Liver (tissue), 9 donors: Measurements from ENCODE around the gene CPEB2. TPM values are rescaled to one million over a fixed set of nuclear protein-coding genes. Genes with fewer than 3 reads are reported as not detected.

ENCODE experiments used
- DNase-seq: peaks from one replicate; pipeline ENCODE4 v3.0.0-alpha.2; 2017; ENCODE audit warnings: low spot score
- H3K27ac ChIP-seq, 2 donors: one replicate each; pipeline ENCODE4 v1.7.0; 2013; ENCODE audit warnings: inconsistent platforms in 2 of 2, low read length in 2 of 2, control low read depth in 1 of 2, low read depth in 1 of 2, mild to moderate bottlenecking in 1 of 2
- H3K27me3 ChIP-seq, 4 donors: one replicate each; pipeline versions ENCODE4 v1.6.1 to v1.7.0; 2013; ENCODE audit warnings: low read length in 3 of 4, inconsistent platforms in 1 of 4, mild to moderate bottlenecking in 1 of 4, moderate library complexity in 1 of 4; ENCODE audit not compliant: control insufficient read depth in 4 of 4, insufficient read depth in 4 of 4
- H3K36me3 ChIP-seq, 4 donors: one replicate each; pipeline versions ENCODE4 v1.6.1 to v1.7.0; 2013; ENCODE audit warnings: low read length in 3 of 4, mild to moderate bottlenecking in 3 of 4, low read depth in 1 of 4, moderate library complexity in 1 of 4; ENCODE audit not compliant: control insufficient read depth in 4 of 4, insufficient read depth in 3 of 4
- H3K4me1 ChIP-seq, 4 donors: one replicate each; pipeline versions ENCODE4 v1.6.1 to v1.7.0; 2013; ENCODE audit warnings: low read length in 3 of 4, mild to moderate bottlenecking in 3 of 4, moderate library complexity in 1 of 4; ENCODE audit not compliant: control insufficient read depth in 4 of 4, insufficient read depth in 4 of 4
- H3K4me3 ChIP-seq, 3 donors: one replicate each; pipeline versions ENCODE4 v1.6.1 to v1.7.0; 2013; ENCODE audit warnings: low read length in 3 of 3, control low read depth in 1 of 3, low read depth in 1 of 3, mild to moderate bottlenecking in 1 of 3
- H3K9ac ChIP-seq, 2 donors: one replicate each; pipeline ENCODE4 v1.7.0; 2013; ENCODE audit warnings: low read length in 2 of 2, mild to moderate bottlenecking in 2 of 2, moderate library complexity in 2 of 2, control low read depth in 1 of 2, low read depth in 1 of 2
- H3K9me3 ChIP-seq, 4 donors: one replicate each; pipeline versions ENCODE4 v1.6.1 to v1.7.0; 2013; ENCODE audit warnings: low read length in 3 of 4; ENCODE audit not compliant: control insufficient read depth in 4 of 4
- EGR1 ChIP-seq, 2 donors: IDR thresholded peaks; 2 replicates each; pipeline ENCODE4 v1.6.1; 2016 to 2018; ENCODE audit warnings: antibody characterized with exemption in 2 of 2, low read depth in 2 of 2
- FOXA1 ChIP-seq: IDR thresholded peaks from 2 replicates; pipeline ENCODE4 v1.6.1; 2016; ENCODE audit warnings: antibody characterized with exemption
- FOXA2 ChIP-seq: IDR thresholded peaks from 2 replicates; pipeline ENCODE4 v1.6.1; 2016; ENCODE audit warnings: antibody characterized with exemption
- GABPA ChIP-seq, 2 donors: IDR thresholded peaks in 1 of 2; conservative IDR thresholded peaks in 1 of 2; 2 replicates each; pipeline ENCODE4 v1.6.1; 2016; ENCODE audit warnings: antibody characterized with exemption in 2 of 2, mild to moderate bottlenecking in 1 of 2, moderate library complexity in 1 of 2
- HNF4A ChIP-seq, 2 donors: conservative IDR thresholded peaks; 2 replicates each; pipeline ENCODE4 v1.6.1; 2016; ENCODE audit warnings: antibody characterized with exemption in 2 of 2, mild to moderate bottlenecking in 2 of 2
- NR2F2 ChIP-seq: IDR thresholded peaks from 2 replicates; pipeline ENCODE4 v1.6.1; 2016; ENCODE audit warnings: antibody characterized with exemption
- RAD21 ChIP-seq, 2 donors: IDR thresholded peaks; 2 replicates each; pipeline ENCODE4 v1.6.1; 2016; ENCODE audit warnings: antibody characterized with exemption in 2 of 2, mild to moderate bottlenecking in 2 of 2
- RXRA ChIP-seq, 2 donors: IDR thresholded peaks; 2 replicates each; pipeline ENCODE4 v1.6.1; 2017 to 2018; ENCODE audit warnings: antibody characterized with exemption in 2 of 2, mild to moderate bottlenecking in 1 of 2
- SP1 ChIP-seq: IDR thresholded peaks from 2 replicates; pipeline ENCODE4 v1.6.1; 2018; ENCODE audit warnings: antibody characterized with exemption, mild to moderate bottlenecking
- TAF1 ChIP-seq: conservative IDR thresholded peaks from 2 replicates; pipeline ENCODE4 v1.6.1; 2016; ENCODE audit warnings: antibody characterized with exemption, mild to moderate bottlenecking
- WGBS: extraction: QIAGEN DNeasy Blood & Tissue Kit; methylation state at CpG from one replicate; pipeline ENCODE4 v1.1.7; 2013; 5-methylcytosine and 5-hydroxymethylcytosine counted together
- polyA plus RNA-seq, 2 donors: library from polyadenylated mRNA; stranded (reverse) in 1 of 2; unstranded in 1 of 2; fragments of 200-250 nt in 1 of 2; fragments of >200 nt in 1 of 2; fragmentation: Nextera tagmentation in 1 of 2; extraction: Ambion mirVana in 1 of 2; gene quantifications; one replicate each; pipeline versions ENCODE4 v1.2.1 to v1.2.3, GENCODE V29; 2013 to 2015
- total RNA-seq, 2 donors: library from RNA; depleted of rRNA; stranded (reverse); fragments of >200 nt; gene quantifications; one replicate each; pipeline ENCODE4 v1.2.3, GENCODE V29; 2014
- TF ChIP-seq, protein P1 (sequence below): IDR thresholded peaks from 2 replicates; pipeline ENCODE4 v1.6.1; 2016; ENCODE audit warnings: antibody characterized with exemption, mild to moderate bottlenecking
- TF ChIP-seq, protein P2 (sequence below): IDR thresholded peaks from 2 replicates; pipeline ENCODE4 v1.6.1; 2016; ENCODE audit warnings: antibody characterized with exemption
- TF ChIP-seq, protein P3 (sequence below): IDR thresholded peaks from 2 replicates; pipeline ENCODE4 v1.6.1; 2016; ENCODE audit warnings: antibody characterized with exemption
- TF ChIP-seq, protein P4 (sequence below): fragments of 150-350 bp; IDR thresholded peaks from 2 replicates; pipeline ENCODE4 v1.5.1; 2017; ENCODE audit warnings: improper control_type of control experiment, low read depth, low read length; ENCODE audit not compliant: missing input control
- donor health status: healthy.
- donor health status: healthy.
- donor health status: healthy.
- donor health status: healthy.
- donor health status: healthy.

The CPEB2 gene
- total and polyA plus RNA-seq, 4 donors: 3.6 to 14.0 (median 4.6) TPM

DNA sequence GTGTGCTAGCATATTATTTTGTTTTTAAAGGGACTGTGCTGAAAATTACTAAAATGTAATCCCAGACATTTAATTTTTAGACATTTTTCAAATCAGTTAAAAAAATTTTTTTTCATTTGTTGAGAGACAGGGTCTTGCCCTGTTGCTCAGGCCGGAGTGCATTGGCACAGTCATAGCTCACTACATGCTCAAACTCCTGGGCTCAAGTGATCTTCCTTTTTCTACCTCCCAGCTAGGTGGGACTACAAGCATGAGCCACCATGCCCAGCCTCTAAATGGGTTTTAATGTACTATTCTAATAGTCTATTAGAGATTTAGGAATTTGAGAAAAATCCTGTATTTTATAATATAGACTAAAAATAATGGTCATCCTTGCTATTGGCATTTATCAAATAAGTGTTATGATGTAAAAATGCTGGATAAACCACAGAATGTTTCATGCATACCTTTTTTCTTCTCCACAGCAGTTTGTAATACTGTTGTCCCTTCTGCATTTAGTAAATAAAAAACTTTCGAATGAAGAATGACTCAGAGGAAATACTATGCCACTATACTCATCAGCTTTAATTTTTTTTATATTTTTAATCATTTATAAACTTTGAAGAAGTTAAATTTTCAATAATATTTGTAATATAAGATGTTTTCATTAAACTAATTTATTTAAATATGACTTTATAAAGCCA is 29.9 kb downstream of the CPEB2 start:
- no peaks in the 10 kb centered on the region for H3K9me3 ChIP-seq
- WGBS: 81% methylated on average over 2 of the region's 2 CpGs
- TF ChIP-seq, protein P1, sequence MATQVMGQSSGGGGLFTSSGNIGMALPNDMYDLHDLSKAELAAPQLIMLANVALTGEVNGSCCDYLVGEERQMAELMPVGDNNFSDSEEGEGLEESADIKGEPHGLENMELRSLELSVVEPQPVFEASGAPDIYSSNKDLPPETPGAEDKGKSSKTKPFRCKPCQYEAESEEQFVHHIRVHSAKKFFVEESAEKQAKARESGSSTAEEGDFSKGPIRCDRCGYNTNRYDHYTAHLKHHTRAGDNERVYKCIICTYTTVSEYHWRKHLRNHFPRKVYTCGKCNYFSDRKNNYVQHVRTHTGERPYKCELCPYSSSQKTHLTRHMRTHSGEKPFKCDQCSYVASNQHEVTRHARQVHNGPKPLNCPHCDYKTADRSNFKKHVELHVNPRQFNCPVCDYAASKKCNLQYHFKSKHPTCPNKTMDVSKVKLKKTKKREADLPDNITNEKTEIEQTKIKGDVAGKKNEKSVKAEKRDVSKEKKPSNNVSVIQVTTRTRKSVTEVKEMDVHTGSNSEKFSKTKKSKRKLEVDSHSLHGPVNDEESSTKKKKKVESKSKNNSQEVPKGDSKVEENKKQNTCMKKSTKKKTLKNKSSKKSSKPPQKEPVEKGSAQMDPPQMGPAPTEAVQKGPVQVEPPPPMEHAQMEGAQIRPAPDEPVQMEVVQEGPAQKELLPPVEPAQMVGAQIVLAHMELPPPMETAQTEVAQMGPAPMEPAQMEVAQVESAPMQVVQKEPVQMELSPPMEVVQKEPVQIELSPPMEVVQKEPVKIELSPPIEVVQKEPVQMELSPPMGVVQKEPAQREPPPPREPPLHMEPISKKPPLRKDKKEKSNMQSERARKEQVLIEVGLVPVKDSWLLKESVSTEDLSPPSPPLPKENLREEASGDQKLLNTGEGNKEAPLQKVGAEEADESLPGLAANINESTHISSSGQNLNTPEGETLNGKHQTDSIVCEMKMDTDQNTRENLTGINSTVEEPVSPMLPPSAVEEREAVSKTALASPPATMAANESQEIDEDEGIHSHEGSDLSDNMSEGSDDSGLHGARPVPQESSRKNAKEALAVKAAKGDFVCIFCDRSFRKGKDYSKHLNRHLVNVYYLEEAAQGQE: no peak
- TF ChIP-seq SP1 (no peak), GABPA (IDR thresholded peaks at IDR 0.05 in 1 of 2, conservative IDR thresholded peaks at IDR 0.05 in 1 of 2) (no peak)
- TF ChIP-seq, protein P2, sequence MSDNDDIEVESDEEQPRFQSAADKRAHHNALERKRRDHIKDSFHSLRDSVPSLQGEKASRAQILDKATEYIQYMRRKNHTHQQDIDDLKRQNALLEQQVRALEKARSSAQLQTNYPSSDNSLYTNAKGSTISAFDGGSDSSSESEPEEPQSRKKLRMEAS: no peak
- TF ChIP-seq, protein P3, sequence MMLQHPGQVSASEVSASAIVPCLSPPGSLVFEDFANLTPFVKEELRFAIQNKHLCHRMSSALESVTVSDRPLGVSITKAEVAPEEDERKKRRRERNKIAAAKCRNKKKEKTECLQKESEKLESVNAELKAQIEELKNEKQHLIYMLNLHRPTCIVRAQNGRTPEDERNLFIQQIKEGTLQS: no peak
- H3K4me1 ChIP-seq: peaks cover 0 to 9% (median 6%) of the 10 kb centered on the region in 4 donors
- no peak overlapping the region for H3K4me3 ChIP-seq
- H3K9ac ChIP-seq: no peak overlapping the region
- H3K36me3 ChIP-seq: peaks cover 0 to 13% (median 4%) of the 10 kb centered on the region in 4 donors
- no peaks in the 10 kb centered on the region for H3K27me3 ChIP-seq
- DNase-seq: no peak
- H3K27ac ChIP-seq: no peak overlapping the region

DNA sequence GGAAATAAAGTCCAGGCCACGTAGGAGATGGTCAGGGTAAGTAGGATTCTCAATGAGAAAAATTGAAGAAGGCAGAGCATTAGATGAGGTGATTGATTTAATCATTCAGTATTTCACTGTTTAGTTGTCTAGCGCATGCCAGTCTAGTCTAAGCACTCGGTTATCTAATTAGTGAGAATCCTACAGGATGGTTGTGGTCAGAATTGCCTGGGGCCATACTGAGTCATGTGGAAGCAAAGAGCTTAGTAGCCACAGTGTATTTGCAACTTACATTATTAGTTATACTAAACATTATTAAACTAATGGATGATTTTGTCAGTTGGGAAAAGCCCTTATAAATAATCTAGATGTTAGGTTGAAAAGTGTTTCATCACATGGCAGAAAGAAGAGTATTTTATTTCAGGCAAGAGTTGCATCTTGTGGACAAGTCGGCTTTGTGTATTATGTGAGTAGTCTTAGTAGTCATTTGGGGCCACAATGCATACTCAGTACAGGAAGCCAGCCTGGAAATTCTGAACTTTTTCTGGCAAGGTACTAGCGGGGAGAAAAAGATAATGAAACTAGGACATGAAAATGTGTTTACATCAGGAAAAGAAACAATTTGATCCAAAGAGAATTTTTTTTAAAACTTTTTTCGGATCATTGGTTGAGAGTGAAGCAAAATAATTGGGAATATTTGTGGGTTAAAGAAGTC is 31.9 kb downstream of the CPEB2 start:
- H3K9me3 ChIP-seq: no peaks in the 10 kb centered on the region
- peaks cover 0 to 6% (median 5%) of the 10 kb centered on the region in 4 donors for H3K4me1 ChIP-seq
- no peaks in the 10 kb centered on the region for H3K27me3 ChIP-seq
- TF ChIP-seq, protein P2: no peak
- no peak for TF ChIP-seq FOXA2
- H3K36me3 ChIP-seq: peaks cover 0 to 9% (median 4%) of the 10 kb centered on the region in 4 donors
- DNase-seq: no peak
- H3K27ac ChIP-seq: peak overlapping the region in 1 of 2 donors; percentile 23
- H3K9ac ChIP-seq: no peak overlapping the region
- H3K4me3 ChIP-seq: no peak overlapping the region
- 84% methylated on average over 6 of the region's 6 CpGs for WGBS

DNA sequence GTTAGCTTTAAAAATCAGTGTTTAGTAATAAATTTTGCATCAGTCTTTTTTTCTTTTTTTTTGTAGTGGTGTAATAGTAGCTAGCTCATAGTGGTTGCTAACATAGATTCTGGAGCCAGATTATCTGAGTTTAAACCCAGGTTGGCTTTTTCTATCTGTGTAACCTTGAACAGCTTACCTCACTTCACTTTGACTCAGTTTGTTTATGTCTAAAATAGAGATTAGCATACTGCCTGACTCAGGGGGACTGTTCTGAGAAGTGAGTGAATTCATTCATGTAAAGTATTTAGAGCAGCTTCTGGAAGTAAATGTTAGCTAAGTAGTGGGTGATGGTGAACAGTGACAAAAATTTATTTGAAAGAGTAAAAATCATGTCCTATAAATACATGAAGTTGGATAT is 32.9 kb downstream of the CPEB2 start:
- H3K36me3 ChIP-seq: peaks cover 0 to 9% (median 4%) of the 10 kb centered on the region in 4 donors
- DNase-seq: no peak
- no peaks in the 10 kb centered on the region for H3K9me3 ChIP-seq
- no peak overlapping the region for H3K27ac ChIP-seq
- H3K4me1 ChIP-seq: peaks cover 0 to 7% (median 5%) of the 10 kb centered on the region in 4 donors
- no peak overlapping the region for H3K9ac ChIP-seq
- H3K27me3 ChIP-seq: no peaks in the 10 kb centered on the region
- no peak overlapping the region for H3K4me3 ChIP-seq
- TF ChIP-seq TAF1 (no peak), SP1 (no peak), RAD21 (IDR thresholded peaks at IDR 0.05) (no peak), FOXA1 (no peak), FOXA2 (no peak), RXRA (IDR thresholded peaks at IDR 0.05) (no peak), NR2F2 (no peak), HNF4A (conservative IDR thresholded peaks at IDR 0.05) (no peak), EGR1 (IDR thresholded peaks at IDR 0.05; ENCODE audit: low read depth in 2 of 2) (no peak)
- TF ChIP-seq, protein P1: no peak
- TF ChIP-seq, protein P4, sequence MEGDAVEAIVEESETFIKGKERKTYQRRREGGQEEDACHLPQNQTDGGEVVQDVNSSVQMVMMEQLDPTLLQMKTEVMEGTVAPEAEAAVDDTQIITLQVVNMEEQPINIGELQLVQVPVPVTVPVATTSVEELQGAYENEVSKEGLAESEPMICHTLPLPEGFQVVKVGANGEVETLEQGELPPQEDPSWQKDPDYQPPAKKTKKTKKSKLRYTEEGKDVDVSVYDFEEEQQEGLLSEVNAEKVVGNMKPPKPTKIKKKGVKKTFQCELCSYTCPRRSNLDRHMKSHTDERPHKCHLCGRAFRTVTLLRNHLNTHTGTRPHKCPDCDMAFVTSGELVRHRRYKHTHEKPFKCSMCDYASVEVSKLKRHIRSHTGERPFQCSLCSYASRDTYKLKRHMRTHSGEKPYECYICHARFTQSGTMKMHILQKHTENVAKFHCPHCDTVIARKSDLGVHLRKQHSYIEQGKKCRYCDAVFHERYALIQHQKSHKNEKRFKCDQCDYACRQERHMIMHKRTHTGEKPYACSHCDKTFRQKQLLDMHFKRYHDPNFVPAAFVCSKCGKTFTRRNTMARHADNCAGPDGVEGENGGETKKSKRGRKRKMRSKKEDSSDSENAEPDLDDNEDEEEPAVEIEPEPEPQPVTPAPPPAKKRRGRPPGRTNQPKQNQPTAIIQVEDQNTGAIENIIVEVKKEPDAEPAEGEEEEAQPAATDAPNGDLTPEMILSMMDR: no peak
